Esophagus squamous epithelium (tissue), 4 donors: ENCODE measurements around the gene IFITM2.

Experiments
- POLR2A ChIP-seq, 4 donors: fragments of 450-650 bp; IDR thresholded peaks; one replicate each; pipeline ENCODE4 v1.6.1; 2017; ENCODE audit warnings: antibody characterized with exemption in 4 of 4, mild to moderate bottlenecking in 4 of 4, moderate library complexity in 3 of 4
- TF ChIP-seq, protein P1 (sequence below), 6 experiments: fragments of 450-650 bp in 4 of 6; fragments of 200-600 bp in 2 of 6; sonication (generic) in 2 of 6; IDR thresholded peaks; one replicate each; pipeline ENCODE4 v1.5.1; 2016 to 2019; ENCODE audit warnings: antibody characterized with exemption in 6 of 6, mild to moderate bottlenecking in 4 of 6, moderate library complexity in 4 of 6

- TF ChIP-seq, protein P1, sequence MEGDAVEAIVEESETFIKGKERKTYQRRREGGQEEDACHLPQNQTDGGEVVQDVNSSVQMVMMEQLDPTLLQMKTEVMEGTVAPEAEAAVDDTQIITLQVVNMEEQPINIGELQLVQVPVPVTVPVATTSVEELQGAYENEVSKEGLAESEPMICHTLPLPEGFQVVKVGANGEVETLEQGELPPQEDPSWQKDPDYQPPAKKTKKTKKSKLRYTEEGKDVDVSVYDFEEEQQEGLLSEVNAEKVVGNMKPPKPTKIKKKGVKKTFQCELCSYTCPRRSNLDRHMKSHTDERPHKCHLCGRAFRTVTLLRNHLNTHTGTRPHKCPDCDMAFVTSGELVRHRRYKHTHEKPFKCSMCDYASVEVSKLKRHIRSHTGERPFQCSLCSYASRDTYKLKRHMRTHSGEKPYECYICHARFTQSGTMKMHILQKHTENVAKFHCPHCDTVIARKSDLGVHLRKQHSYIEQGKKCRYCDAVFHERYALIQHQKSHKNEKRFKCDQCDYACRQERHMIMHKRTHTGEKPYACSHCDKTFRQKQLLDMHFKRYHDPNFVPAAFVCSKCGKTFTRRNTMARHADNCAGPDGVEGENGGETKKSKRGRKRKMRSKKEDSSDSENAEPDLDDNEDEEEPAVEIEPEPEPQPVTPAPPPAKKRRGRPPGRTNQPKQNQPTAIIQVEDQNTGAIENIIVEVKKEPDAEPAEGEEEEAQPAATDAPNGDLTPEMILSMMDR (IDR thresholded peaks at IDR 0.05), result no peak
- TF ChIP-seq POLR2A (IDR thresholded peaks at IDR 0.05), result no peak
Observed at GRCh38 chr11:276219-276618, 31.4 kb upstream of the IFITM2 start.
